IPS-15b (cell line): ENCODE measurements around the gene PIK3R5.

Source experiments
- H3K27me3 ChIP-seq: one replicate; pipeline ENCODE4 v1.6.1; 2013; ENCODE audit warnings: low read length; ENCODE audit not compliant: control insufficient read depth, insufficient read depth
- H3K36me3 ChIP-seq: one replicate; pipeline ENCODE4 v1.6.1; 2013; ENCODE audit warnings: low read length; ENCODE audit not compliant: control insufficient read depth, insufficient read depth
- H3K4me1 ChIP-seq: one replicate; pipeline ENCODE4 v1.6.1; 2013; ENCODE audit warnings: mild to moderate bottlenecking, low read length; ENCODE audit not compliant: control insufficient read depth, insufficient read depth
- H3K4me3 ChIP-seq: one replicate; pipeline ENCODE4 v1.5.1; 2013; ENCODE audit warnings: low read depth, low read length
- H3K9ac ChIP-seq: one replicate; pipeline ENCODE4 v1.6.1; 2013; ENCODE audit warnings: low read depth, mild to moderate bottlenecking, low read length
- H3K9me3 ChIP-seq: one replicate; pipeline ENCODE4 v1.6.1; 2013; ENCODE audit warnings: mild to moderate bottlenecking, low read length; ENCODE audit not compliant: control insufficient read depth, insufficient read depth

Gene PIK3R5

DNA sequence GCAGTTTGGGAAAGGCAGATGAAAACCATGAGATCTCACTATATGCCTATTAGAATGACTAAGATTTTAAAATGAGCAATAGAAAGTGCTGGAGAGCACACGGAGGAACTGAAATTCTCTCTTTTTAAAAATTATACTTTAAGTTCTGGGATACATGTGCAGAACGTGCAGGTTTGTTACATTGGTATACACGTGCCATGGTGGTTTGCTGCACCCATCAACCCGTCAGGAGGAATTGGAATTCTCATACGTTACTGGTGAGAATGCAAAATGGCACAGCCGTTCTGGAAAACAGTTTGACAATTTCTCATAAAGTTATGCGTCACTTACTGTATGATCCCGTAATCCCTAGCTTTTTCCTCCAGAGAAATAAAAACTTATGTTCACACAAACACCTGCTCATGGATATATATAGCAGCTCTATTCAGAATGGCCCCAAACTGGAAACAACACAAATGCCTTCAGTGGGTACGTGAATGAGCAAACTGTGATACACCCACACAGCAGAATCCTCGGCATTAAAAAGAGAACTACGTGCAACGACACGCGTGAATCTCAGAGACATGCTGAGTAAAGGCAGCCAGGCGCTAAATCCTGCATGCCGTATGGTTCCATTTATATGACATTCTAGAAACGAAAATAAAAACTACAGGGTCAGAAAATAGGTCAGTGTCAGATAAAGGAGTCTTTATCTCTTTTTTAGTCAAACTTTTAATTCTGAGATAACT is 109.9 kb downstream of the PIK3R5 start:
- no peaks in the 10 kb centered on the region for H3K9me3 ChIP-seq
- H3K4me3 ChIP-seq, result no peak overlapping the region
- peaks cover 3% of the 10 kb centered on the region for H3K4me1 ChIP-seq
- no peak overlapping the region for H3K9ac ChIP-seq
- H3K36me3 ChIP-seq, result no peaks in the 10 kb centered on the region
- H3K27me3 ChIP-seq, result no peaks in the 10 kb centered on the region

GRCh38 chr17:8851600-8851999 is 113.9 kb downstream of the PIK3R5 start:
- Histone ChIP-seq H3K27me3 (no peaks in the 10 kb centered on the region), H3K9me3 (no peaks in the 10 kb centered on the region), H3K4me1 (peaks cover 4% of the 10 kb centered on the region), H3K4me3 (no peak overlapping the region), H3K36me3 (no peaks in the 10 kb centered on the region), H3K9ac (no peak overlapping the region)

DNA sequence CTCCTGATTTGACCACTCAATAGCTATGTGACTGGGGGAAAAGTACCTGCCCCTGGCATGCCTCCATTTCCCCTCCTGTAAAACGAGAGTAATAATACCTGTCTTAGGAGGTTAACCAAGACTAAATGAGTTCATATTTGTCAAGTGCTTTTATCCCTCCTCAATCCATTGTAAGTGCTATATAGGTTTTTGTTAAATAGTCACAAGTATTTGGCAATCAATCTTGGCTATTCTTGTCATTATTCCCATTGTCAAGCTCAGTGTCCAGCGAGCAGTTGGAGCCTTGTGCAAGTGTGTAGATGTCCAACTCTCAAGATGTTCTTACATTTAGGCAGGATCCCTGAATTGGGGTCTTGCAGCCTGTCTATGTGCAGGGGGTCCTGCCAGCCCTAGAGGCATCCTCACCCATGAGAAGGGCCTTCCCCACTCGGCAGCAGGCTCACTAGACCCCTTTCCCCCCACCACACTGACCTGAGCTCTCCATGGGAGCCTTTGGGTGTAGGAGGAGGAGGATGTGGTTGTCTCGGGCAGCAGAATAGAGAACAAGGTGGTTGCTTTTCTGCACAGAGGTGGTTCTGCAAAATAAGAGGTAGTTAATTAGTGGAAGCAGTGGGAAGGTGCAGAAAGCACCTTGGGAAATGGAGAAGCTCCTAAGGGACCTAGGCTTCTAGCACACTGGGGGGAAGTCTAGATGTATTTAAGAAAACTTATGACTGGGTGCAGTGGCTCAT is 116.0 kb downstream of the PIK3R5 start:
- Histone ChIP-seq H3K36me3 (no peaks in the 10 kb centered on the region), H3K9ac (no peak overlapping the region)

GRCh38 chr17:8847891-8848290 is 117.6 kb downstream of the PIK3R5 start:
- H3K4me3 ChIP-seq, result no peak overlapping the region
- H3K9me3 ChIP-seq, result no peaks in the 10 kb centered on the region
- H3K4me1 ChIP-seq, result peaks cover 4% of the 10 kb centered on the region
- H3K36me3 ChIP-seq, result no peaks in the 10 kb centered on the region
- H3K9ac ChIP-seq, result no peak overlapping the region
- H3K27me3 ChIP-seq, result no peaks in the 10 kb centered on the region

More for the DNA sequence above, 116.0 kb downstream of the PIK3R5 start:
- no peak overlapping the region for H3K4me3 ChIP-seq
- peaks cover 4% of the 10 kb centered on the region for H3K4me1 ChIP-seq
- H3K9me3 ChIP-seq, result no peaks in the 10 kb centered on the region
- H3K27me3 ChIP-seq, result no peaks in the 10 kb centered on the region

GRCh38 chr17:8846768-8847211 is 118.7 kb downstream of the PIK3R5 start:
- H3K27me3 ChIP-seq, result no peaks in the 10 kb centered on the region
- no peak overlapping the region for H3K4me3 ChIP-seq
- H3K9me3 ChIP-seq, result no peaks in the 10 kb centered on the region
- no peak overlapping the region for H3K9ac ChIP-seq
- peaks cover 4% of the 10 kb centered on the region for H3K4me1 ChIP-seq
- no peaks in the 10 kb centered on the region for H3K36me3 ChIP-seq

- Histone ChIP-seq H3K36me3 (no peaks in the 10 kb centered on the region), H3K9me3 (no peaks in the 10 kb centered on the region), H3K4me1 (peaks cover 3% of the 10 kb centered on the region), H3K9ac (no peak overlapping the region), H3K4me3 (no peak overlapping the region), H3K27me3 (no peaks in the 10 kb centered on the region)
These were observed 121.0 kb downstream of the PIK3R5 start for GRCh38 chr17:8844229-8845218.

DNA sequence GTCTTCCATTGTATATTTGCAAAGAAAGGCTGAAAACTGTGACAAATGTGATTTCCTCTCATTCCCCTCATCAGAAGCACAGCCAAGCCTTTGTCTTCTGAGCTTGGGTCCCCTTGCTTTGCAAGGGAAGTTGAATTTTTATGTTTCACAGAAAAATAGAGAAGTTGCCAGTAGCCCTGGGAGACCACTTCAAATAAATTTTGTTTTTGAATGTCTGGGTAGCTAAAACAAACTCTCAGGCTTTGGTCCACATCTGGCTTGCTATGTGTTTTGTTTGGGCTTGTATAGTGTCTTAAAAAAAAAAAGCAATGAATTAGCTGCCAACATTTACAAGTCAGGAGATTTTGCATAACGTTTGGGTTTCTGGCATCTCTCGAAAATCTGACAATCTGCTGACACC is 122.2 kb downstream of the PIK3R5 start:
- Histone ChIP-seq H3K9me3 (no peaks in the 10 kb centered on the region), H3K4me3 (no peak overlapping the region), H3K4me1 (peaks cover 4% of the 10 kb centered on the region), H3K9ac (no peak overlapping the region), H3K27me3 (no peaks in the 10 kb centered on the region), H3K36me3 (no peaks in the 10 kb centered on the region)

DNA sequence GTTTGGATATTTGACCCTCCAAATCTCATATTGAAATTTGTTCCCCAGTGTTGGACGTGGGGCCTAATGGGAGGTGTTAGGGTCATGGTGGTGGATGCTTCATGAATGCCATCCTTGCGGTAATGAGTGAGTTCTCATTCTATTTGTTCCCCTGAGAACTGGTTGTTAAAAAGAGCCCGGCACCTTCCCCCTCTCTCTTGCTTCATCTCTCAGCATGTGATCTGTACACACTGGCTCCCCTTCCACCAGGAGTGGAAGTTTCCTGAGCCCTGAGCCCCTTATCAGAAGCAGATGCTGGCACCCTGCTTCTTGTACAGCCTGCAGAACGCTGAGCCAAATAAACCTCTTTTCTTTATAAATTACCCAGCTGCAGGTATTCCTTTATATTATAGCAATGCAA is 123.7 kb downstream of the PIK3R5 start:
- H3K9me3 ChIP-seq, result no peaks in the 10 kb centered on the region
- H3K9ac ChIP-seq, result no peak overlapping the region
- no peak overlapping the region for H3K4me3 ChIP-seq
- no peaks in the 10 kb centered on the region for H3K27me3 ChIP-seq
- no peaks in the 10 kb centered on the region for H3K36me3 ChIP-seq
- H3K4me1 ChIP-seq, result peaks cover 9% of the 10 kb centered on the region

- Histone ChIP-seq H3K4me3 (no peak overlapping the region), H3K9ac (no peak overlapping the region), H3K27me3 (no peaks in the 10 kb centered on the region), H3K36me3 (no peaks in the 10 kb centered on the region), H3K9me3 (no peaks in the 10 kb centered on the region), H3K4me1 (peaks cover 8% of the 10 kb centered on the region)
These were observed 126.0 kb downstream of the PIK3R5 start for GRCh38 chr17:8839410-8839935.

GRCh38 chr17:8838551-8839095 is 126.9 kb downstream of the PIK3R5 start:
- Histone ChIP-seq H3K4me1 (peaks cover 8% of the 10 kb centered on the region), H3K27me3 (no peaks in the 10 kb centered on the region), H3K9me3 (no peaks in the 10 kb centered on the region), H3K4me3 (no peak overlapping the region), H3K36me3 (no peaks in the 10 kb centered on the region), H3K9ac (no peak overlapping the region)

DNA sequence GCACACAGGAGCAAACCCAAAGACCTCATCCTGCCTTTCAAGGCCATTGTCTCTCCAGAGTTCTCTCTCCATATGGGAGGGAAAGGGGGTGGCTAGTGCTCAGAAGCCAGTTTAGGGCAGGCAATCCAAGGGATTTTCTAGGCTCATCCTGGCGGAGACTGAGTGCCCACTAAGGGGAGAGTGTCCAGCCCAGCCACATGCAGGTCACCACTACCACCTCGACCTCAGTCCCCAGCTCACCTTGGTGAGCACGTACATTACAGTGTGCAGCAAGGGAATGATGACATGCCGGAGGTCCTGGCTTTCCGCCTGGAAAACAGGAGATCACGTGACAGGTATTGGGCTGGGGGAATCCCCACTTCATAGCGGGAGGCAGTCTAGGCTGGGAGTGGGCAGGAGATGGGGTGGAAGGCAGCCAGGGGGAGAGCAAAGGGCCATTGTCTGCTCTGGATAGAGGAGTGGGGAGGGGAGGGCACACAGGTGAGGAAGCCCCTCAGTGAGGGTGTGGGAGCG is 127.9 kb downstream of the PIK3R5 start:
- Histone ChIP-seq H3K9ac (no peak overlapping the region), H3K4me1 (peaks cover 8% of the 10 kb centered on the region), H3K9me3 (no peaks in the 10 kb centered on the region), H3K27me3 (no peaks in the 10 kb centered on the region), H3K4me3 (no peak overlapping the region), H3K36me3 (no peaks in the 10 kb centered on the region)
